Lower lobe of right lung (tissue), 2 donors: ENCODE measurements around the gene GIGYF2. TPM values are rescaled to one million over a fixed set of nuclear protein-coding genes. Genes with fewer than 3 reads are reported as not detected.

Experiments used
- ATAC-seq, 2 donors: fragments of 200-7000 bp; cut with Tn5 transposase; one replicate each; pipeline ENCODE4 v1.9.1; 2020 to 2022; ENCODE audit warnings: mild to moderate bottlenecking in 2 of 2, moderate library complexity in 2 of 2
- DNase-seq: peaks from one replicate; pipeline ENCODE4 v3.0.0-alpha.2; 2020
- H3K27ac ChIP-seq: fragments of 200-600 bp; one replicate; pipeline ENCODE4 v1.8.0; 2022
- H3K27me3 ChIP-seq: fragments of 200-600 bp; one replicate; pipeline ENCODE4 v1.8.0; 2022; ENCODE audit warnings: low read depth
- H3K36me3 ChIP-seq: fragments of 200-600 bp; one replicate; pipeline ENCODE4 v1.8.0; 2022; ENCODE audit warnings: mild to moderate bottlenecking
- H3K4me1 ChIP-seq: fragments of 200-600 bp; one replicate; pipeline ENCODE4 v1.8.0; 2022
- H3K4me3 ChIP-seq: fragments of 200-600 bp; one replicate; pipeline ENCODE4 v1.8.0; 2022; ENCODE audit warnings: mild to moderate bottlenecking
- H3K9me3 ChIP-seq: fragments of 200-600 bp; one replicate; pipeline ENCODE4 v1.8.0; 2022
- intact Hi-C: fragments of 100-400 bp; cut with DNase I; formaldehyde crosslinking; loops from one replicate; pipeline ENCODE4 v1.11.0; 2022
- total RNA-seq: library from RNA; stranded (reverse); fragmentation: NEBNext Ultra II Directional; extraction: Animal tissue kit (Norgen Biotek cat#: 25700); gene quantifications from one replicate; pipeline ENCODE4 v1.2.1, GENCODE V29; 2021
- TF ChIP-seq, protein P1 (sequence below): fragments of 200-600 bp; IDR thresholded peaks from one replicate; pipeline ENCODE4 v1.8.0; 2022; ENCODE audit warnings: antibody characterized with exemption, mild to moderate bottlenecking
- donor health status: DM: no; HTN: yes; CAD: no; lungs with severe emphysema.

Gene GIGYF2
- total RNA-seq, 1 donor from 2014 or later, result 67.6 TPM

DNA sequence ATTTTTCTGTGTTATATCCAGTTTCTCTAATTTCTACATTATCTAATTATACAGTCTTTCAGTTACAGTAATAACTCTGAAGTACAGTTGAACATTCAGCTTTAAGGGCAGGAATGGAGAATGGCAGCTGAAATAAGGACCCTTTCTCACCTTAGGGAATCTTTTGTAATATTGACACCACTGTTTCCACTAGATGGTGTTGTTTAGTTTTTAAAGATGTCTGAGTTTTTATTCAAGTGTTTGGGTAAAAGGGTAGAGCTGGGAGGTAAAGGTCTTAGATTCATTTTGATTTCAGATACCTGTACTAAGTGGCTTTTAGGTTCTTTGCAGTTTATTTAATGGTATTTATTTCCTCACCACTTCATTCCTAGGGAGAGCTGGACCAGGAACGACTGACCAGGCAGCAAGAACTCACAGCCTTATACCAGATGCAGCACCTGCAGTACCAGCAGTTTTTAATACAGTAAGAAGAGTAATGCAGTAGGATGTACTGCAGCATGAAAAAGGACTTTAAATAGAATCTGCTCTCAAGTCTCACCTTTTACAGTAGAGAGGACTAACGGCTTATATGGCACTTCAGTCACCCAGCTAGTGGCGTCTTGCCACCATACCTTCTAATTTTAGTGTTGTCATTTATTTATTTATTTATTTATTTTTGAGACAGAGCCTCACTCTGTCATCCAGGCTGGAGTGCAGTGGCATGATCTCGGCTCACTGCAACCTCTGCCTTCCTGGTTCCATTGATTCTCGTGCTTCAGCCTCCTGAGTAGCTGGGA lies 112.4 kb downstream of the GIGYF2 start:
- Histone ChIP-seq H3K27me3 (no peaks in the 10 kb centered on the region), H3K4me3 (no peak overlapping the region), H3K9me3 (no peaks in the 10 kb centered on the region), H3K36me3 (peaks cover 93% of the 10 kb centered on the region), H3K4me1 (no peaks in the 10 kb centered on the region), H3K27ac (no peak overlapping the region)
- intact Hi-C loops, result no loop called here
- DNase-seq, result no peak
- ATAC-seq, result no peak
- TF ChIP-seq, protein P1, sequence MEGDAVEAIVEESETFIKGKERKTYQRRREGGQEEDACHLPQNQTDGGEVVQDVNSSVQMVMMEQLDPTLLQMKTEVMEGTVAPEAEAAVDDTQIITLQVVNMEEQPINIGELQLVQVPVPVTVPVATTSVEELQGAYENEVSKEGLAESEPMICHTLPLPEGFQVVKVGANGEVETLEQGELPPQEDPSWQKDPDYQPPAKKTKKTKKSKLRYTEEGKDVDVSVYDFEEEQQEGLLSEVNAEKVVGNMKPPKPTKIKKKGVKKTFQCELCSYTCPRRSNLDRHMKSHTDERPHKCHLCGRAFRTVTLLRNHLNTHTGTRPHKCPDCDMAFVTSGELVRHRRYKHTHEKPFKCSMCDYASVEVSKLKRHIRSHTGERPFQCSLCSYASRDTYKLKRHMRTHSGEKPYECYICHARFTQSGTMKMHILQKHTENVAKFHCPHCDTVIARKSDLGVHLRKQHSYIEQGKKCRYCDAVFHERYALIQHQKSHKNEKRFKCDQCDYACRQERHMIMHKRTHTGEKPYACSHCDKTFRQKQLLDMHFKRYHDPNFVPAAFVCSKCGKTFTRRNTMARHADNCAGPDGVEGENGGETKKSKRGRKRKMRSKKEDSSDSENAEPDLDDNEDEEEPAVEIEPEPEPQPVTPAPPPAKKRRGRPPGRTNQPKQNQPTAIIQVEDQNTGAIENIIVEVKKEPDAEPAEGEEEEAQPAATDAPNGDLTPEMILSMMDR, result no peak

- Histone ChIP-seq H3K27ac (no peak overlapping the region), H3K4me3 (no peak overlapping the region), H3K9me3 (no peaks in the 10 kb centered on the region), H3K4me1 (no peaks in the 10 kb centered on the region), H3K27me3 (no peaks in the 10 kb centered on the region), H3K36me3 (peaks cover 97% of the 10 kb centered on the region)
- DNase-seq, result no peak
- TF ChIP-seq, protein P1, result no peak
- intact Hi-C loops, result no loop called here
- ATAC-seq, result no peak
These were observed 113.3 kb downstream of the GIGYF2 start for GRCh38 chr2:232810444-232810843.

DNA sequence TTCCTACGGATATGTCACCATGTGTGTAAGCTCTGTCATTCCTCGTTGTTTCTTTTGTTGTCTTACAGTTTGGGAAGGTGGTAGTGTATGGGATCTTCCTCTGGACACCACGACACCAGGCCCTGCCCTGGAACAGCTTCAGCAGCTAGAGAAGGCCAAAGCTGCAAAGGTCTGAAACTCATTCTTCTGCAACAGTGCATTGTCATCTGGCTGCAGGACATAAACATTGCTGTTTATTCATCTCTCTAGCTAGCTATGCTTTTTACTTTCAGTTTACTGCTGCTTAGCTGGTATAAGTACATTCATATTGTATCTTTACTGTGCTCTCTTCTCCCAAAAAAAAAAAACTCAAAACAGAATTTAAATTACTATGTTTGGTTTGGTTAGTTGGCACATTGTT lies 118.4 kb downstream of the GIGYF2 start:
- DNase-seq (no peak), ATAC-seq (no peak)
- H3K9me3 ChIP-seq, result no peaks in the 10 kb centered on the region
- TF ChIP-seq, protein P1, result no peak
- H3K27me3 ChIP-seq, result no peaks in the 10 kb centered on the region
- intact Hi-C loops, result no loop called here
- H3K27ac ChIP-seq, result no peak overlapping the region
- H3K36me3 ChIP-seq, result peaks cover 97% of the 10 kb centered on the region
- H3K4me1 ChIP-seq, result no peaks in the 10 kb centered on the region
- no peak overlapping the region for H3K4me3 ChIP-seq

- Histone ChIP-seq H3K36me3 (peaks cover 96% of the 10 kb centered on the region), H3K27ac (no peak overlapping the region), H3K9me3 (no peaks in the 10 kb centered on the region), H3K4me1 (no peaks in the 10 kb centered on the region), H3K27me3 (no peaks in the 10 kb centered on the region), H3K4me3 (no peak overlapping the region)
- ATAC-seq, result peak; percentile 51 to 68
- TF ChIP-seq, protein P1, result no peak
- intact Hi-C loops, result no loop called here
- DNase-seq, result no peak
These were observed 119.5 kb downstream of the GIGYF2 start for GRCh38 chr2:232816657-232817056.

- H3K36me3 ChIP-seq, result peaks cover 85% of the 10 kb centered on the region
- intact Hi-C loops, result no loop called here
These were observed 120.6 kb downstream of the GIGYF2 start for GRCh38 chr2:232817756-232818155.

More at GRCh38 chr2:232817756-232818155, 120.6 kb downstream of the GIGYF2 start:
- Histone ChIP-seq H3K4me1 (no peaks in the 10 kb centered on the region), H3K27me3 (no peaks in the 10 kb centered on the region), H3K9me3 (no peaks in the 10 kb centered on the region), H3K4me3 (no peak overlapping the region), H3K27ac (no peak overlapping the region)
- DNase-seq (no peak), ATAC-seq (no peak)
- TF ChIP-seq, protein P1, result no peak
